Ovary (tissue), 3 donors: Measurements from ENCODE around the gene PANK1.

Source experiments
- EP300 ChIP-seq: sonication (generic); formaldehyde crosslinking; IDR thresholded peaks from one replicate; pipeline ENCODE4 v1.6.1; 2017; ENCODE audit warnings: antibody characterized with exemption
- POLR2A ChIP-seq: fragments of 450-650 bp; IDR thresholded peaks from one replicate; pipeline ENCODE4 v1.6.1; 2017; ENCODE audit warnings: antibody characterized with exemption, mild to moderate bottlenecking, moderate library complexity
- TF ChIP-seq, protein P1 (sequence below), 3 donors: fragments of 450-650 bp in 2 of 3; fragments of 200-600 bp in 1 of 3; IDR thresholded peaks; one replicate each; pipeline versions ENCODE4 v1.5.1 to v1.8.0; 2016 to 2022; ENCODE audit warnings: antibody characterized with exemption in 3 of 3, mild to moderate bottlenecking in 1 of 3
- donor health status: DM: no; HTN: no; CAD: no.

- TF ChIP-seq POLR2A (no peak), EP300 (no peak)
- TF ChIP-seq, protein P1, sequence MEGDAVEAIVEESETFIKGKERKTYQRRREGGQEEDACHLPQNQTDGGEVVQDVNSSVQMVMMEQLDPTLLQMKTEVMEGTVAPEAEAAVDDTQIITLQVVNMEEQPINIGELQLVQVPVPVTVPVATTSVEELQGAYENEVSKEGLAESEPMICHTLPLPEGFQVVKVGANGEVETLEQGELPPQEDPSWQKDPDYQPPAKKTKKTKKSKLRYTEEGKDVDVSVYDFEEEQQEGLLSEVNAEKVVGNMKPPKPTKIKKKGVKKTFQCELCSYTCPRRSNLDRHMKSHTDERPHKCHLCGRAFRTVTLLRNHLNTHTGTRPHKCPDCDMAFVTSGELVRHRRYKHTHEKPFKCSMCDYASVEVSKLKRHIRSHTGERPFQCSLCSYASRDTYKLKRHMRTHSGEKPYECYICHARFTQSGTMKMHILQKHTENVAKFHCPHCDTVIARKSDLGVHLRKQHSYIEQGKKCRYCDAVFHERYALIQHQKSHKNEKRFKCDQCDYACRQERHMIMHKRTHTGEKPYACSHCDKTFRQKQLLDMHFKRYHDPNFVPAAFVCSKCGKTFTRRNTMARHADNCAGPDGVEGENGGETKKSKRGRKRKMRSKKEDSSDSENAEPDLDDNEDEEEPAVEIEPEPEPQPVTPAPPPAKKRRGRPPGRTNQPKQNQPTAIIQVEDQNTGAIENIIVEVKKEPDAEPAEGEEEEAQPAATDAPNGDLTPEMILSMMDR (IDR thresholded peaks at IDR 0.05): no peak
These were observed 92.8 kb downstream of the PANK1 start for GRCh38 chr10:89552213-89552612.
